GM04503 (cell line): ENCODE results near the gene PPM1H.
A peak's percentile ranks its signal among the peaks of the same experiment; 100 is the strongest.

Source experiments
- DNase-seq: peaks from one replicate; pipeline ENCODE4 v3.0.0-alpha.2; 2012; ENCODE audit warnings: low read depth

Gene PPM1H

DNA sequence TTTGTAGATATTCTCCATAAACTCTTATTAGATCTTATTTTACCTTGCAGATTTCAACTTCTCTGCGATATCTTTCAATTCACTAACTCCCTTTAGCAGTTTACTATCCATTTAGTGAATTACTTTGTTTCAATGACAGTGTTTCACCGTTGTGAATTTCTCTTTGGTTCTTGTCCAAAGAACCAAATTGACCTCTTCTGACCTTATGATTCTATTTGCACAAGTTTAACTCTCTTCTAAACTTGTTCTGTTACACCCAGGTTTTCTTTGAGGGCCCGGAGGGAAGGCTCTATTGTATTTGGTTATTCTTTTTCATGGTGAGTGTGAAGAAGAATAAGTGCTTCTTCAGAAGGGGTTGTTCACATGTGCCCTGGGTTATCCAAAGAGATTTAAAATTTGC, 281.6 kb downstream of the PPM1H start:
- DNase-seq, result no peak

- no peak for DNase-seq
Observed at GRCh38 chr12:62651138-62651537, 283.8 kb downstream of the PPM1H start.

GRCh38 chr12:62649412-62650138, 285.4 kb downstream of the PPM1H start:
- no peak for DNase-seq

- DNase-seq, result no peak
Observed at GRCh38 chr12:62647586-62647985, 287.4 kb downstream of the PPM1H start.

DNA sequence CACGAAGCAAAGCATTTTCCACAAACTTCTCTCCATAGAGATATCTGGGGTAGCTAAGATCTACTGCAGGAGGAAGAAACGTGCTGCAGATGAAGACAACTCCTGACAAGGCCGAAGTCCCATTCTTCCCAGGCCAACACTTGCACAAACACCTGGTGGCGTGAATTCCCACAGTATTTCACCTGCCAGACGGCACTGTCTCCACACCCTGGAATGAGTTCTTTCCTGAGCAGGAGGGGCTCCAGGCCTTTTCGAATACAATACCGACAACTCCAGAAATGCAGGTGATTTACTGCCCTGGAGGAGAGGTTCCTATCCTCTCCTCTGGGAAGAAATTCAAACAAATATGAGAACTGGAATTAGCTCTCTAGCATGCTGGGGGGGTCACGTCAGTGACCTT, 288.4 kb downstream of the PPM1H start:
- no peak for DNase-seq

DNA sequence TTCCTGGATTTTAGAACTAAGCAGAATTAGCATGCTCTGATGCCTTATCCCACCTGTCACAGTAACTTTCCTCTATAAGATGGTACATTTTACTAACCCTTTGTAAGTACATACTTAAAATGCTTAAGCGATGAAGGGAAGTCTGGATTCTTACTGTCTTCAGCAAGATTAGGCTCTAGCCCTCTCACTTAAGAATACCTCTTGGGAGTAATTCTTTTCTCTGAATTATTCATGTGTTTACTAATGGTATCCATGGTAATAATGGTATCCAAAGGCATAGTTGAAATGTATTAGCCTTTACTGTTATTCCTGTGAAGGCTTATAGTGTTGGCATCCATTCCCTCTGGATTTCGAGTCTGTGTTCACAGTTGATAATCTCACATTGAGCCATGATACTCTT, 291.5 kb downstream of the PPM1H start:
- DNase-seq, result no peak

DNA sequence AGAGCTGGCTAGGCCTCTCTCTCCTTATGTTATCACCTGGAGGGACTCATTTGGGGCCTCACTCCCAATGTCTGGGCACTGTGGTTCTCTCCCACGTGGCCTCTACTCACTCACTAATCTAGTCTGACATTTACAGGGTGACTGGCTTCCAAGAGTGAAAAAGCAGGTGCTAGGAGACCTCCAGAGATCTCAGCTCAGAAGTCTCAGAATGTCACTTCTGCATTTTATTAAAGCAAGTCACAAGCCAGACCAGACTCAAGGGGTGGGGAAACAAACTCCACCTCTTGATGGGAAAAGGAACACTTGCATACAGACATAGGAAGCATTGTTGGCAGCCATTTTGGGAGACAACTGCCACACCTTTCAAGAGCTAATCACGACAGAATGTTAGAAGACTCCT, 292.5 kb downstream of the PPM1H start:
- no peak for DNase-seq

DNA sequence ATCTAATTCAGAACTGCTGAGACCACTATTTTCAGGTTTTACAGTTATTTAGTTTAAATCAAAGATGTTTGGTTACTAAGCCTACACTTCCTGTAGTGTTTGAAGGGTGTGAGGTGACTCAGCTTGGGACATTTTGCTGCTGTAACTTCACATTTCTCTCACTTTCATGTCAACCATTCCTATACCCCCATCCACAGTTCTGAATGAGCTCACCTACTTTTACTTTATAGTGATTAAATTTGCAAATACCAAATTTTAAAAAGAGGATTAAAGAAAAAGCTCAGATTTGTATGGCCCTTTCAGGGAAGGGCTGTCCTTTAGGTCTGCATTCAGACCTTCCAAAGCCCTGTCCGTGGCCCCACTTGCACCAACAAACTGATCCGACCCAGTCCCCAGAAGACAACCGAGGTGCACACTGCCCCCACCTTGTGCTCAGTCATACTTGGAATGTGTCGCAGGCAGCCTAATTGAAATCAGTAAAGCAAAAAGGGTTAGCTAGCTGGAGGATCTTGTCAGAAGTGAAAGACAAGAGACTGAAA, 294.0 kb downstream of the PPM1H start:
- DNase-seq, result no peak

- DNase-seq, result no peak
Observed at GRCh38 chr12:62637679-62638078, 297.3 kb downstream of the PPM1H start.

- no peak for DNase-seq
Observed at GRCh38 chr12:62635649-62636048, 299.3 kb downstream of the PPM1H start.

DNA sequence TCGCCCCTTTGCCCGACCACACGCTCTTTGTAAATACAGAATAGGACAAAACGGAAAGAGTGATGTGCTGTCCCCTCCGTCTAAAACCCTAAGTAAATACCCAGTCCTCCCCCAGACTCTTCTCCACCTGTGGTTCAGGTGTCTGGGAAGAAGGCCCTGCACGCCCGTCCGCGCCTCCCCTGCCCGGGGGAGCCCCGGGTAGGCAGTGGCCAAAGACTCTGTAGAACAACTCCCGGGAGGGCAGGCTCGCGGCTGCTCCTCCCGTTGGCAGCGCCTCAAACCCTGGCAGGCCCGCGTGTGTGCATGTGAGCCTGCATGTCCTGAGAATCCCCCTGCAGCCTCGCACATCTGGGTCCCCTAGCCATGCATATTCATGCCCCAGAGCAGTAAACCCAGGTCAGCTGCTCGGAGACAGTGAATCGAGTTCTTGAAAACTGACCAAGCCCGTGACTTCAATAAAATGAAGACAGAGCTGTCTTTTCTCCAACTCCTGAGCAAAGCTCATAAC, 302.5 kb downstream of the PPM1H start:
- DNase-seq, result peak; percentile 45

- peak; percentile 82 for DNase-seq
Observed at GRCh38 chr12:62631471-62632410, 303.2 kb downstream of the PPM1H start.

DNA sequence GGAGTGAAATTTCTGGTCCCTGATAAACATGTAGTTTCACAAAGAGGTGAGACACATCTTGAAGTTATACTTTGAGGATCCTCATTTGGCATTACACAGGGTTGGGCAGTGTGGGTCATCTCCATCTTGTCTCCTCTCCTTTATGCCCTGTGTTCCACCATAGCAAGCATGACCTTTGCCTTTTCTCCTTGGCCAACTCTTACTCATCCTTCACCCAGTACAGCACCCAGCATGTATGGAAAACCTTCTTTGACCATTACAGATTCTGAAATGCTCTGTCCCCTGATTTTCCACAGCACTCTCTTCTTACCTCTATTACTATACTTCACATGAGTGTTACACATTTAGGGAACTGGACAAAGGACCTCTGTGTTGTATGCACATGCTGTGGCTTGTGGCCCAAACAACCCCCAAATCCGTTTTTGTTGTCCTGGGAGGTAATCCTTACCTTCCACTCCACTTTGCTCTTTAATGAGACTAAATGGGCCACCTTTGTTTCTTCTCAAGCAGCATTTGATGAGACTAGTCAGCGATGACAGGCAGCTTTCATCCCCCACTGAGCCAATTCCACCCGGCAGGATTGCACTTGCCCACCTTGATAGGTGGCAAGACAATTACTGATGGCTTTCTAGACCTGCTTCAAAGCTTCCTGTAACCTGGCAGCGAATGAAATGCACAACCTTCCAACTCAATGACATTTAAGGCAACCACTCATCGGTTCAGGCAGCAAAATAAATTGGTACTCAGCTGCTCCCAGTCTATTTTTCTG, 304.8 kb downstream of the PPM1H start:
- DNase-seq, result no peak

DNA sequence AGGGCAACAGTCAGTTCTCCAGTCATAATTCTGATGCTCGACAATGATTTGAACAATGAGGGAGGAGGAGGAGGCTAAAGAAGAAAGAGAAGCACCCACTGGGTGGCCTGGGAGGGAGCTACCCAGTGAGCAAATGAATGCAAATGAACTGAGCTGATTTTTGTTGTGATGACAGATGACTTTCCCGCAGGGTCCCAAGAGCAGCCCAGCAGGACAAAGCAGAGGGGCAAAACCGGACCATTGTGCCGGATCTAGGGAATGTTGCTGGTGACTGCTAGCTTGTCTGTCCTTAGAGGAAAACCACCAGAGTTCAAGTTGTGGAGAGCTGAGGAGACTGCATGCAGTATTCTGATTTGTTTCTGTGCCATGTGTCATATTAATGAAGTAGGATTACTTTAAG, 305.5 kb downstream of the PPM1H start:
- DNase-seq, result no peak

GRCh38 chr12:62627181-62627580, 307.8 kb downstream of the PPM1H start:
- DNase-seq, result no peak

GRCh38 chr12:62625228-62625627, 309.7 kb downstream of the PPM1H start:
- DNase-seq, result no peak

GRCh38 chr12:62622177-62622576, 312.8 kb downstream of the PPM1H start:
- DNase-seq, result no peak

GRCh38 chr12:62621101-62621638, 313.8 kb downstream of the PPM1H start:
- DNase-seq, result no peak

GRCh38 chr12:62618930-62619329, 316.0 kb downstream of the PPM1H start:
- DNase-seq, result no peak

DNA sequence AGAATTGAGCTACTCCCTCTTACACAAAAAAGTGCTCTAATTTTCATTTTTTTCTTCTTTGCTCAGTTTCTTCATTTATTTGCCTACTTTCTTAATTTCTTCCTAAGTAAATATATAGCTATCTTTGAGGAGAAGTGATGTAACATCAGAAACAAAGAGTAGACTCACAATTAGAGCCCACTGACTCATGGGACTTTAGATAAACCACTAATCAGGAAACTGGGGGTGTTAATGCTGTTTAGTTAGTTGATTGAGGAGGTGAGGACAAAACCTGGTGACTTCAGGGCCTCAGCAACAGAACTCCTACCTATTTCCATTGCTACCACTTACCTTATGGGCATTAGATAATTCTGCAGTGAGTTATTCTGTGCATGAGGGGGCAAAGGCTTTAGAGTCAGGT, 316.6 kb downstream of the PPM1H start:
- no peak for DNase-seq

GRCh38 chr12:62613081-62613480, 321.9 kb downstream of the PPM1H start:
- DNase-seq, result no peak

GRCh38 chr12:62606654-62607053, 328.3 kb downstream of the PPM1H start:
- DNase-seq, result no peak
